Tibial artery (tissue), 4 donors: ENCODE data around the gene MSI2.

ENCODE experiments used
- DNase-seq, 2 donors: peaks; one replicate each; pipeline ENCODE4 v3.0.0-alpha.2; 2019
- H3K27ac ChIP-seq, 2 donors: fragments of 200-600 bp; sonication (generic) in 1 of 2; 1 replicate in 1 of 2; 2 replicates in 1 of 2; pipeline ENCODE4 v1.5.1; 2018 to 2019; ENCODE audit warnings: mild to moderate bottlenecking in 1 of 2
- H3K27me3 ChIP-seq, 2 donors: fragments of 200-600 bp; sonication (generic) in 1 of 2; one replicate each; pipeline versions ENCODE4 v1.5.1 to v1.6.0; 2016 to 2019
- H3K36me3 ChIP-seq, 3 donors: fragments of 200-600 bp; sonication (generic) in 2 of 3; one replicate each; pipeline ENCODE4 v1.5.1; 2016 to 2019; ENCODE audit warnings: mild to moderate bottlenecking in 2 of 3
- H3K4me1 ChIP-seq, 4 donors: fragments of 200-600 bp; sonication (generic) in 2 of 4; 1 replicate in 3 of 4; 2 replicates in 1 of 4; pipeline ENCODE4 v1.5.1; 2016 to 2019
- H3K4me3 ChIP-seq, 2 donors: fragments of 200-600 bp; sonication (generic) in 1 of 2; 1 replicate in 1 of 2; 2 replicates in 1 of 2; pipeline ENCODE4 v1.5.1; 2018 to 2019; ENCODE audit warnings: mild to moderate bottlenecking in 2 of 2
- H3K9me3 ChIP-seq, 3 donors: fragments of 200-600 bp; sonication (generic) in 1 of 3; one replicate each; pipeline ENCODE4 v1.5.1; 2016 to 2019
- CTCF ChIP-seq, 2 experiments: fragments of 200-600 bp in 1 of 2; fragments of 450-650 bp in 1 of 2; IDR thresholded peaks; one replicate each; pipeline ENCODE4 v1.5.1; 2017 to 2019; ENCODE audit warnings: antibody characterized with exemption in 2 of 2, mild to moderate bottlenecking in 1 of 2, moderate library complexity in 1 of 2
- intact Hi-C: fragments of 100-400 bp; cut with DNase I; formaldehyde crosslinking; loops from one replicate; pipeline ENCODE4 v1.15.0; 2023; ENCODE audit warnings: low total_unique reads

MSI2 gene

GRCh38 chr17:57545731-57546342 lies 289.5 kb downstream of the MSI2 start:
- TF ChIP-seq CTCF (IDR thresholded peaks at IDR 0.05): no peak
- H3K27ac ChIP-seq: no peak overlapping the region
- H3K36me3 ChIP-seq: no peaks in the 10 kb centered on the region
- H3K27me3 ChIP-seq: no peaks in the 10 kb centered on the region
- H3K4me1 ChIP-seq: peaks cover 0 to 4% (median 0%) of the 10 kb centered on the region in 4 donors
- H3K9me3 ChIP-seq: no peaks in the 10 kb centered on the region
- intact Hi-C loops: no loop called here
- no peak overlapping the region for H3K4me3 ChIP-seq
- no peak for DNase-seq

GRCh38 chr17:57548421-57549410 lies 292.4 kb downstream of the MSI2 start:
- peaks cover 0 to 20% (median 4%) of the 10 kb centered on the region in 4 donors for H3K4me1 ChIP-seq

GRCh38 chr17:57549468-57549867 lies 293.1 kb downstream of the MSI2 start:
- no peaks in the 10 kb centered on the region for H3K27me3 ChIP-seq
- H3K36me3 ChIP-seq: no peaks in the 10 kb centered on the region
- H3K4me3 ChIP-seq: no peak overlapping the region
- no peaks in the 10 kb centered on the region for H3K9me3 ChIP-seq
- DNase-seq: no peak
- intact Hi-C loops: no loop called here
- no peak for TF ChIP-seq CTCF (IDR thresholded peaks at IDR 0.05)
- H3K27ac ChIP-seq: no peak overlapping the region
- peaks cover 0 to 20% (median 4%) of the 10 kb centered on the region in 4 donors for H3K4me1 ChIP-seq

More at GRCh38 chr17:57548421-57549410, 292.4 kb downstream of the MSI2 start:
- H3K4me3 ChIP-seq: no peak overlapping the region
- no peak for DNase-seq
- H3K9me3 ChIP-seq: no peaks in the 10 kb centered on the region
- no peaks in the 10 kb centered on the region for H3K27me3 ChIP-seq
- intact Hi-C loops: no loop called here
- H3K27ac ChIP-seq: no peak overlapping the region
- TF ChIP-seq CTCF (IDR thresholded peaks at IDR 0.05): no peak
- no peaks in the 10 kb centered on the region for H3K36me3 ChIP-seq

- H3K36me3 ChIP-seq: no peaks in the 10 kb centered on the region
- H3K4me3 ChIP-seq: no peak overlapping the region
- H3K9me3 ChIP-seq: no peaks in the 10 kb centered on the region
- H3K27ac ChIP-seq: no peak overlapping the region
- H3K27me3 ChIP-seq: no peaks in the 10 kb centered on the region
- intact Hi-C loops: no loop called here
- peaks cover 0 to 20% (median 4%) of the 10 kb centered on the region in 4 donors for H3K4me1 ChIP-seq
- no peak for TF ChIP-seq CTCF (IDR thresholded peaks at IDR 0.05)
- no peak for DNase-seq
Observed at GRCh38 chr17:57550016-57550415, 293.7 kb downstream of the MSI2 start.

- no peak for DNase-seq
- H3K4me3 ChIP-seq: no peak overlapping the region
Observed at GRCh38 chr17:57550668-57551315, 294.5 kb downstream of the MSI2 start.

More at GRCh38 chr17:57550668-57551315, 294.5 kb downstream of the MSI2 start:
- no peak overlapping the region for H3K27ac ChIP-seq
- intact Hi-C loops: no loop called here
- H3K4me1 ChIP-seq: peaks cover 0 to 20% (median 4%) of the 10 kb centered on the region in 4 donors
- H3K36me3 ChIP-seq: no peaks in the 10 kb centered on the region
- H3K27me3 ChIP-seq: no peaks in the 10 kb centered on the region
- no peaks in the 10 kb centered on the region for H3K9me3 ChIP-seq
- TF ChIP-seq CTCF (IDR thresholded peaks at IDR 0.05): no peak
